ENCODE data around the gene ROBO3. TPM values are rescaled to one million over a fixed set of nuclear protein-coding genes. Genes with fewer than 3 reads are reported as not detected.

The ROBO3 gene
- total and polyA plus RNA-seq, 10 donors = 13.2 to 43.2 (median 25.4) TPM

- Histone ChIP-seq H3K27me3 (replicated peaks in 1 of 7) (peaks cover 0 to 35% (median 0%) of the 10 kb centered on the region in 7 donors), H3K36me3 (peaks cover 0 to 8% (median 0%) of the 10 kb centered on the region in 6 donors), H3K4me3 (no peak overlapping the region), H3K4me1 (peaks cover 20 to 88% (median 58%) of the 10 kb centered on the region in 6 donors), H3K9me3 (no peaks in the 10 kb centered on the region), H3K27ac (peak overlapping the region in 4 of 8 donors; percentile 34 to 89 (median 50))
- DNase-seq = no peak
- WGBS, 5 donors = 65 to 76% (median 71%) methylated on average over 3 of the region's 3 CpGs
- intact Hi-C loops (cut with DNase I; ENCODE audit: low total_unique reads) = no loop called here
- TF ChIP-seq POLR2A (IDR thresholded peaks at IDR 0.05) = no peak
- TF ChIP-seq, protein P1, sequence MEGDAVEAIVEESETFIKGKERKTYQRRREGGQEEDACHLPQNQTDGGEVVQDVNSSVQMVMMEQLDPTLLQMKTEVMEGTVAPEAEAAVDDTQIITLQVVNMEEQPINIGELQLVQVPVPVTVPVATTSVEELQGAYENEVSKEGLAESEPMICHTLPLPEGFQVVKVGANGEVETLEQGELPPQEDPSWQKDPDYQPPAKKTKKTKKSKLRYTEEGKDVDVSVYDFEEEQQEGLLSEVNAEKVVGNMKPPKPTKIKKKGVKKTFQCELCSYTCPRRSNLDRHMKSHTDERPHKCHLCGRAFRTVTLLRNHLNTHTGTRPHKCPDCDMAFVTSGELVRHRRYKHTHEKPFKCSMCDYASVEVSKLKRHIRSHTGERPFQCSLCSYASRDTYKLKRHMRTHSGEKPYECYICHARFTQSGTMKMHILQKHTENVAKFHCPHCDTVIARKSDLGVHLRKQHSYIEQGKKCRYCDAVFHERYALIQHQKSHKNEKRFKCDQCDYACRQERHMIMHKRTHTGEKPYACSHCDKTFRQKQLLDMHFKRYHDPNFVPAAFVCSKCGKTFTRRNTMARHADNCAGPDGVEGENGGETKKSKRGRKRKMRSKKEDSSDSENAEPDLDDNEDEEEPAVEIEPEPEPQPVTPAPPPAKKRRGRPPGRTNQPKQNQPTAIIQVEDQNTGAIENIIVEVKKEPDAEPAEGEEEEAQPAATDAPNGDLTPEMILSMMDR (IDR thresholded peaks at IDR 0.05 in 8 of 11, conservative IDR thresholded peaks at IDR 0.05 in 3 of 11) = no peak
- TF ChIP-seq POLR2AphosphoS5 (IDR thresholded peaks at IDR 0.05) = no peak
These were observed 15.7 kb downstream of the ROBO3 start for GRCh38 chr11:124880958-124881357.

GRCh38 chr11:124882339-124883071 lies 17.3 kb downstream of the ROBO3 start:
- Histone ChIP-seq H3K9me3 (no peaks in the 10 kb centered on the region), H3K27me3 (replicated peaks in 1 of 7) (peaks cover 0 to 23% (median 0%) of the 10 kb centered on the region in 7 donors), H3K4me1 (peaks cover 13 to 88% (median 55%) of the 10 kb centered on the region in 6 donors), H3K36me3 (peaks cover 0 to 21% (median 0%) of the 10 kb centered on the region in 6 donors), H3K27ac (peak overlapping the region in 7 of 8 donors; percentile 65 to 80 (median 76)), H3K4me3 (no peak overlapping the region)
- intact Hi-C loops (cut with DNase I; ENCODE audit: low total_unique reads) = no loop called here
- DNase-seq = no peak
- TF ChIP-seq POLR2AphosphoS5 (IDR thresholded peaks at IDR 0.05) (peak in 2 of 3 donors; percentile 67 to 79), POLR2A (IDR thresholded peaks at IDR 0.05) (no peak)
- TF ChIP-seq, protein P1 (IDR thresholded peaks at IDR 0.05 in 8 of 11, conservative IDR thresholded peaks at IDR 0.05 in 3 of 11) = no peak
- 49 to 60% (median 53%) methylated on average over 11 of the region's 11 CpGs for WGBS, 5 donors

DNA sequence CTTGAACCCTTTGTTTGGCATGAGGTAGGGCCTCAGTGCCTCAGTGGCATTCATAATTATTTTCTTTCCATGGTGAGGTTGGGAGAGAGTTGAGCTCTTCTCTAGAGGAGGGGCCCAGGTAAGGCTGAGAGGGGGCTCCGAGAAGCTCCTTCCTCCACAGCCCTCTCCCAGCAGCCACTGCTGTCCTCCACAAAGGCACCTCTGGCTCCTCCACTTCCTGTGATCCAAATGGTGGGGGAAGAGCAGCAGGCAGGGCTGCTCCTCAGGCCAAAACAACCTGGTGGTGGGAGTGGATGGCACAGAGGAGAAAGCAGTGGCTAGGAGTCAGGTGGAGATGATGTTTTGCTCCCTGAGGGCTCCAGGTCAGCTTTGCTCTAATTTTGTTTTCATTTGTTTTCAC lies 19.1 kb downstream of the ROBO3 start:
- H3K4me3 ChIP-seq = no peak overlapping the region
- peaks cover 8 to 91% (median 59%) of the 10 kb centered on the region in 6 donors for H3K4me1 ChIP-seq
- H3K9me3 ChIP-seq = no peaks in the 10 kb centered on the region
- intact Hi-C loops (cut with DNase I; ENCODE audit: low total_unique reads) = no loop called here
- peaks cover 0 to 25% (median 0%) of the 10 kb centered on the region in 6 donors for H3K36me3 ChIP-seq
- 67 to 88% (median 77%) methylated on average over 1 of the region's 1 CpG for WGBS, 5 donors
- H3K27ac ChIP-seq = peak overlapping the region in 6 of 8 donors; percentile 20 to 80 (median 76)
- H3K27me3 ChIP-seq (replicated peaks in 1 of 7) = peaks cover 0 to 9% (median 0%) of the 10 kb centered on the region in 7 donors
- no peak for DNase-seq
- TF ChIP-seq POLR2A (IDR thresholded peaks at IDR 0.05) = no peak
- TF ChIP-seq, protein P1 (IDR thresholded peaks at IDR 0.05 in 8 of 11, conservative IDR thresholded peaks at IDR 0.05 in 3 of 11) = no peak
- TF ChIP-seq POLR2AphosphoS5 (IDR thresholded peaks at IDR 0.05) = no peak

DNA sequence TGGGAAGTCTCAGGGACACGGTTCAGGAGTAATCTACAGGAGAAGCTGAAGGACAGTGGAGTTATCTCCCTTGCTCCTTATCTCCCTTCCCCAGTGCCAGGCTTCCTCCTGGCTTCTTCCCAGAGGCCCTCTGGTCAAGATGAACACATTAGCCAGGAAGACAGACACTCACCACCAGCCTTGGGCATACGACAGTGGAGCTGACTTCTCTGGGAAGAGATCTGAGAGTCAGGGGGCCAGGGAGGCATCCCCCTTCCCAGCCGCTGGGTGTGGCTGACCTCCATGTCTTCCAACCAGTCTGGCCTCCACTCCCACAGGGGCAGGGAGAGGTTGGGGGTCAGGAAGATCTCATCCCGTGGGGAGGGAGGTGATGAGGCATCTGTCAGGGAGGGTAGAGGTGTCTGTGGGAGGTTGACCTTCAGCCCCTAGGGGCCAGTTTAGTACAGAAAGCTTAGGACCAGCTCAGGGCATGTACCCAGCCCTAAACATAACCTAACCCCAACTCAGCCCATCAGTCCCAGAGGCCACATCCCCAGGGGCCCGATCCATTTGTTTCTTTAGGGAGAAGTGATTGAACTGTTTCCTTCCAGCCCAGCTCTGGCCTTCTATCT lies 19.7 kb downstream of the ROBO3 start:
- 61 to 75% (median 64%) methylated on average over 5 of the region's 5 CpGs for WGBS, 5 donors
- Histone ChIP-seq H3K4me1 (peaks cover 8 to 91% (median 58%) of the 10 kb centered on the region in 6 donors), H3K27ac (peak overlapping the region in 6 of 8 donors; percentile 20 to 80 (median 76)), H3K9me3 (no peaks in the 10 kb centered on the region), H3K27me3 (replicated peaks in 1 of 7) (peaks cover 0 to 4% (median 0%) of the 10 kb centered on the region in 7 donors), H3K36me3 (peaks cover 0 to 25% (median 0%) of the 10 kb centered on the region in 6 donors), H3K4me3 (no peak overlapping the region)
- no peak for TF ChIP-seq POLR2A (IDR thresholded peaks at IDR 0.05)
- peak; percentile 53 to 74 (median 74) for TF ChIP-seq POLR2AphosphoS5 (IDR thresholded peaks at IDR 0.05)
- intact Hi-C loops (cut with DNase I; ENCODE audit: low total_unique reads) = no loop called here
- DNase-seq = no peak

All from spleen (tissue), 11 donors.